ENCODE data around the gene CD4.
"Not testable (repeated sequence)": the region's sequence is repeated elsewhere in the genome, so short reads cannot be mapped to it uniquely, and the experiment has no call there.

The CD4 gene

GRCh38 chr12:6868211-6869048 lies 79.1 kb downstream of the CD4 start:
- no peak for DNase-seq (ENCODE audit: low read depth in 2 of 2)

GRCh38 chr12:6869049-6870021 lies 80.0 kb downstream of the CD4 start:
- DNase-seq (ENCODE audit: low read depth in 2 of 2), result peak; percentile 74 to 81

- not testable (repeated sequence) for DNase-seq (ENCODE audit: low read depth in 2 of 2)
Observed at GRCh38 chr12:6870304-6870703, 81.0 kb downstream of the CD4 start.

Data from activated CD4-positive, alpha-beta T cell treated with anti-CD3 and anti-CD28 coated beads for 24 hours (primary cell).